Activated CD8-positive, alpha-beta memory T cell treated with anti-CD3 and anti-CD28 coated beads, Interleukin-2, amount 50 U/mL, for 1 hour (primary cell): ENCODE measurements around the gene PYURF.

Source experiments
- DNase-seq: peaks from one replicate; pipeline ENCODE4 v3.0.0-alpha.2; 2020; ENCODE audit errors: extremely low read depth

Gene PYURF

DNA sequence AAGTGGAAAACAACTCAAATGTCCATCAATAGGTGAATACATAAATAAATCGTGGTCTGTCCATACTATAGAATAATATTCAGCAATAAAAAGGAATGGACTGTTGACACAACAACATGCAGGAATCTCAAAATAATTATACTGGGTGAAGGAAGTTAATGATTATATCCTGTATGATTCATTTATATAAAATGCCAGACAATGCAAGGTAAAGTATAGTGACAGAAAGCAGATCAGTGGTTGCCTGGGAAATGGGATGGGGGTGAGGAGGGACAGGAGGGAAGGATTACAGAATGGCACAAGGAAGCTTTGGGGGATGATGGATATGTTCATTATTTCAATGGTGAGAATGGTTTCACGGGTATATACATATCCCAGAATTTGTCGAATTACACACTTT is 12.3 kb downstream of the PYURF start:
- DNase-seq: no peak

DNA sequence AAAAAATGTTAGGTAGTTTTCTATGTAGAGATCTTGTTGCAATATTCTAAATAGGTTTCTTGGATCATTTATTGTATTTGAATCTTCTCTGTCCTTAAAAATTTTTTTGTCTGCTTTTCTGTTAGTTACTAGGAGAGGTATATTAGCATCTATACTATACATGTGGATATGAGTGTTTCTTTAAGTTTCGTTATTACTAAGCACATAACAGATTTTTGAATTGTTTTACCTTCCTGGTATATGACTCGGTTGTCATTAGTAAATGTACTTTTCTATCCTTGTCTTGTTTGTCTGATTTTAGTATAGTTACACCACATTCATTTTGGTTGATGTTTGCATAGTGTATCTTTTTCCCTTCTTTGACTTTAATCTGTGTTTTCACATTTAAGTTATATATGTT is 20.2 kb downstream of the PYURF start:
- DNase-seq: no peak

- no peak for DNase-seq
These were observed 25.6 kb downstream of the PYURF start for GRCh38 chr4:88497859-88498409.

- no peak for DNase-seq
These were observed 34.3 kb downstream of the PYURF start for GRCh38 chr4:88489100-88489761.

DNA sequence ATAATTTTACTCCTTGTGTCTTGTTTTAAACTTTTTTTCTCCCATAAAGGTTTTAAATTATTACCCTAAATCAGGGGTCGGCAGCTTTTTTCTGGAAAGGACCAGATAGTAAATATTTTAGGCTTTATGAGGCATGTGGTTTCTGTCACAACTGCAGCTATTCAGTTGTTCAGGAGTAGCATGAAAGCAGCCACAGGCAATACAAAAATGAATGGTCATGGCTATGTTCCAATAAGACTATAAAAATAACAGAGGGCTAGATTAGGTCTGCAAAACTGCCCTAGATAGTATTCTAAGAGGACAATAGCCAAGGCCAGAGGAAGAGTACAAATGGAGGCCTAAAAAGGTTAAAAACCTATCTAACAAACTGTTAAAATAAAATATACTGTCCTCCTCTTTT is 42.0 kb downstream of the PYURF start:
- no peak for DNase-seq

- DNase-seq: no peak
These were observed 45.3 kb downstream of the PYURF start for GRCh38 chr4:88478247-88478646.

DNA sequence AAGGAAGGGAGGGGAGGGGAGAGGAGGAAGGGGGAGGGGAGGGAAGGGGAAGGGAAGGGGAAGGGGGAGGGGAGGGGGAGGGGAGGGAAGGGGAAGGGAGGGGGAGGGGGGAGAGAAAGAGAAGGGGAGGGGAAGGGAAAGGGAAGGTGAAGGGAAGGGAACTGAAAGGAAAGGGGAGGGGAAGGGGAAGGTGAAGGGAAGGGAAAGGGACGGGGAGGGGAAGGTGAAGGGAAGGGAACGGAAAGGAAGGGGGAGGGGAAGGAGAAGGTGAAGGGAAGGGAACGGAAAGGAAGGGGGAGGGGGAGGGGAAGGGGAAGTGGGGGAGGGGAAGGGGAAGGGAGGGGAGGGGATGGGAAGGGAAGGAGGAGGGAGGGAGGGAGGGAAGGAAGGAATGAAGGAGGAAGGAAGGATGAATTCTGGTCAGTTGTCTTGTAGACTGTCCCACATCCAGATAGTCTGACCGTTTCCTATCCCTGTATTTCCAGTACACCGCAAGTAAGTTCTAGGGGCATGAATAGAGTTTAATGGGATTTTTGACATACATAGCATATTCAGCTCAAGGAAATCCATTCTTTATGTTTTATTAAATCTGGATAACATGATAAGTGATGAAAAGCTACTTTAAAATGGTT is 46.2 kb downstream of the PYURF start:
- DNase-seq: no peak
